DOHH2 (cell line): Measurements from ENCODE around the gene KRT77.

Experiments
- H3F3A ChIP-seq: fragments of 200-600 bp; sonication (generic), shearing (Covaris generic); 2 replicates; pipeline ENCODE4 v1.6.0; 2016; ENCODE audit warnings: antibody characterized with exemption, mild to moderate bottlenecking; ENCODE audit not compliant: control insufficient read depth, insufficient read depth
- H3K27ac ChIP-seq: fragments of 200-600 bp; sonication (generic); 2 replicates; pipeline ENCODE4 v1.5.1; 2014; ENCODE audit warnings: low read depth, mild to moderate bottlenecking, low read length, moderate library complexity
- H3K27me3 ChIP-seq: fragments of 200-600 bp; sonication (generic); 2 replicates; pipeline ENCODE4 v1.6.1; 2014; ENCODE audit warnings: mild to moderate bottlenecking, low read length, mixed read lengths; ENCODE audit not compliant: control insufficient read depth
- H3K36me3 ChIP-seq: fragments of 200-600 bp; sonication (generic); 2 replicates; pipeline ENCODE4 v1.6.1; 2014; ENCODE audit warnings: mild to moderate bottlenecking, low read length, moderate library complexity, mixed read lengths; ENCODE audit not compliant: control insufficient read depth
- H3K4me1 ChIP-seq: fragments of 200-600 bp; sonication (generic); 2 replicates; pipeline ENCODE4 v1.6.1; 2014; ENCODE audit warnings: mild to moderate bottlenecking, low read length, mixed read lengths; ENCODE audit not compliant: control insufficient read depth
- H3K4me2 ChIP-seq: fragments of 200-600 bp; sonication (generic); 2 replicates; pipeline ENCODE4 v1.6.0; 2014; ENCODE audit warnings: mild to moderate bottlenecking, low read length, moderate library complexity
- H3K4me3 ChIP-seq: fragments of 200-600 bp; sonication (generic); 2 replicates; pipeline ENCODE4 v1.5.1; 2014; ENCODE audit warnings: mild to moderate bottlenecking, low read length, mixed read lengths
- H3K79me2 ChIP-seq: fragments of 200-600 bp; sonication (generic); 2 replicates; pipeline ENCODE4 v1.6.1; 2014; ENCODE audit warnings: mild to moderate bottlenecking, low read length, mixed read lengths; ENCODE audit not compliant: control insufficient read depth
- H3K9me2 ChIP-seq: fragments of 200-600 bp; sonication (generic); replicated peaks from 2 replicates; pipeline ENCODE4 v1.6.1; 2014; ENCODE audit warnings: mild to moderate bottlenecking, low read length, mixed read lengths; ENCODE audit not compliant: control insufficient read depth
- H3K9me3 ChIP-seq: fragments of 200-600 bp; sonication (generic); 2 replicates; pipeline ENCODE4 v1.6.1; 2014; ENCODE audit warnings: antibody characterized with exemption, low read length, mixed read lengths; ENCODE audit not compliant: control insufficient read depth, insufficient read depth
- H4K20me1 ChIP-seq: fragments of 200-600 bp; sonication (generic); 2 replicates; pipeline ENCODE4 v1.6.0; 2014; ENCODE audit warnings: low read depth, mild to moderate bottlenecking, antibody characterized with exemption, low read length, moderate library complexity; ENCODE audit not compliant: control insufficient read depth, insufficient read depth
- CTCF ChIP-seq: fragments of 200-600 bp; sonication (generic); IDR thresholded peaks from one replicate; pipeline ENCODE4 v1.5.1; 2014; ENCODE audit warnings: antibody characterized with exemption, mild to moderate bottlenecking, low read depth, low read length; ENCODE audit not compliant: poor library complexity, severe bottlenecking
- EZH2phosphoT487 ChIP-seq: fragments of 200-600 bp; sonication (generic); IDR thresholded peaks from 2 replicates; pipeline ENCODE4 v1.6.1; 2017; ENCODE audit warnings: borderline replicate concordance, mild to moderate bottlenecking, antibody characterized with exemption, low read length, moderate library complexity, mixed read lengths

The KRT77 gene

GRCh38 chr12:52724384-52724783 lies 21.1 kb upstream of the KRT77 start:
- H3K79me2 ChIP-seq, result no peaks in the 10 kb centered on the region
- no peaks in the 10 kb centered on the region for H3F3A ChIP-seq
- no peaks in the 10 kb centered on the region for H4K20me1 ChIP-seq
- no peaks in the 10 kb centered on the region for H3K9me2 ChIP-seq
- H3K4me2 ChIP-seq, result no peak overlapping the region
- H3K9me3 ChIP-seq, result no peaks in the 10 kb centered on the region
- no peaks in the 10 kb centered on the region for H3K4me1 ChIP-seq
- peaks cover 12% of the 10 kb centered on the region for H3K27me3 ChIP-seq
- H3K36me3 ChIP-seq, result no peaks in the 10 kb centered on the region
- H3K4me3 ChIP-seq, result no peak overlapping the region
- TF ChIP-seq CTCF (no peak), EZH2phosphoT487 (no peak)
- H3K27ac ChIP-seq, result no peak overlapping the region

- Histone ChIP-seq H3K9me3 (no peaks in the 10 kb centered on the region), H3K79me2 (no peaks in the 10 kb centered on the region), H3K9me2 (no peaks in the 10 kb centered on the region), H3K4me2 (no peak overlapping the region), H3K4me1 (no peaks in the 10 kb centered on the region), H3K4me3 (no peak overlapping the region), H3F3A (no peaks in the 10 kb centered on the region), H3K36me3 (no peaks in the 10 kb centered on the region), H3K27me3 (0 out of 2 replicates have a peak, but pooled peaks cover 4% of the 10 kb centered on the region), H4K20me1 (no peaks in the 10 kb centered on the region), H3K27ac (no peak overlapping the region)
- TF ChIP-seq EZH2phosphoT487 (no peak), CTCF (no peak)
Observed at GRCh38 chr12:52722680-52723079, 19.4 kb upstream of the KRT77 start.

- no peaks in the 10 kb centered on the region for H3K79me2 ChIP-seq
- no peaks in the 10 kb centered on the region for H3K4me1 ChIP-seq
- H3F3A ChIP-seq, result no peaks in the 10 kb centered on the region
- H3K9me3 ChIP-seq, result no peaks in the 10 kb centered on the region
- no peak overlapping the region for H3K4me3 ChIP-seq
- H3K36me3 ChIP-seq, result no peaks in the 10 kb centered on the region
- H3K27ac ChIP-seq, result no peak overlapping the region
- no peaks in the 10 kb centered on the region for H4K20me1 ChIP-seq
- H3K27me3 ChIP-seq, result 0 out of 2 replicates have a peak, but pooled peaks cover 4% of the 10 kb centered on the region
- H3K4me2 ChIP-seq, result no peak overlapping the region
- TF ChIP-seq CTCF (no peak), EZH2phosphoT487 (no peak)
- no peaks in the 10 kb centered on the region for H3K9me2 ChIP-seq
Observed at GRCh38 chr12:52721838-52722470, 18.6 kb upstream of the KRT77 start.
